Sigmoid colon (tissue), 7 donors: ENCODE results near the gene IRAK1. TPM values are rescaled to one million over a fixed set of nuclear protein-coding genes. Genes with fewer than 3 reads are reported as not detected.

Experiments
- DNase-seq: peaks from one replicate; pipeline ENCODE4 v3.0.0-alpha.2; 2019
- H3K27ac ChIP-seq, 4 donors: fragments of 200-600 bp; sonication (generic); one replicate each; pipeline ENCODE4 v1.5.1; 2016 to 2019; ENCODE audit warnings: mild to moderate bottlenecking in 1 of 4
- H3K27me3 ChIP-seq, 3 donors: fragments of 200-600 bp; sonication (generic); one replicate each; pipeline ENCODE4 v1.5.1; 2019; ENCODE audit warnings: mild to moderate bottlenecking in 1 of 3
- H3K36me3 ChIP-seq, 4 donors: fragments of 200-600 bp; sonication (generic); one replicate each; pipeline ENCODE4 v1.5.1; 2016 to 2019
- H3K4me1 ChIP-seq, 4 donors: fragments of 200-600 bp; sonication (generic); one replicate each; pipeline ENCODE4 v1.5.1; 2017 to 2019
- H3K4me3 ChIP-seq, 4 donors: fragments of 200-600 bp; sonication (generic); one replicate each; pipeline ENCODE4 v1.5.1; 2017 to 2019; ENCODE audit warnings: mild to moderate bottlenecking in 2 of 4, moderate library complexity in 1 of 4
- H3K9me3 ChIP-seq, 4 donors: fragments of 200-600 bp in 3 of 4; sonication (generic) in 3 of 4; one replicate each; pipeline versions ENCODE4 v1.5.1 to v1.6.1; 2013 to 2019
- EP300 ChIP-seq, 4 donors: sonication (generic); formaldehyde crosslinking; IDR thresholded peaks; one replicate each; pipeline ENCODE4 v1.6.1; 2017; ENCODE audit warnings: antibody characterized with exemption in 4 of 4
- POLR2A ChIP-seq, 2 donors: fragments of 450-650 bp; IDR thresholded peaks; one replicate each; pipeline ENCODE4 v1.6.1; 2016; ENCODE audit warnings: antibody characterized with exemption in 2 of 2, mild to moderate bottlenecking in 2 of 2, moderate library complexity in 2 of 2
- POLR2AphosphoS5 ChIP-seq, 4 donors: sonication (generic); formaldehyde crosslinking; IDR thresholded peaks; one replicate each; pipeline ENCODE4 v1.6.1; 2017; ENCODE audit warnings: antibody characterized with exemption in 4 of 4
- WGBS, 2 donors: extraction: QIAGEN DNeasy Blood & Tissue Kit; methylation state at CpG; one replicate each; pipeline ENCODE4 v1.1.7; 2013; 5-methylcytosine and 5-hydroxymethylcytosine counted together
- intact Hi-C: fragments of 100-400 bp; cut with DNase I; formaldehyde crosslinking; loops from one replicate; pipeline ENCODE4 v1.15.1; 2023
- polyA plus RNA-seq, 3 donors: library from polyadenylated mRNA; stranded (reverse); fragments of 200-250 nt; gene quantifications; one replicate each; pipeline ENCODE4 v1.2.3, GENCODE V29; 2013
- total RNA-seq, 4 donors: library from RNA; depleted of rRNA; stranded (reverse); fragments of >200 nt; gene quantifications; one replicate each; pipeline ENCODE4 v1.1.0, GENCODE V29; 2016
- TF ChIP-seq, protein P1 (sequence below), 4 experiments: fragments of 450-650 bp in 3 of 4; fragments of 200-600 bp in 1 of 4; IDR thresholded peaks; one replicate each; pipeline ENCODE4 v1.5.1; 2016 to 2019; ENCODE audit warnings: antibody characterized with exemption in 4 of 4, mild to moderate bottlenecking in 3 of 4, moderate library complexity in 2 of 4
- donor health status: healthy with polysubstance abuse.
- donor health status: Bipolar disorder and iron deficiency.
- donor health status: healthy.

IRAK1 gene
- total and polyA plus RNA-seq, 7 donors: 26.8 to 103 (median 41.7) TPM

DNA sequence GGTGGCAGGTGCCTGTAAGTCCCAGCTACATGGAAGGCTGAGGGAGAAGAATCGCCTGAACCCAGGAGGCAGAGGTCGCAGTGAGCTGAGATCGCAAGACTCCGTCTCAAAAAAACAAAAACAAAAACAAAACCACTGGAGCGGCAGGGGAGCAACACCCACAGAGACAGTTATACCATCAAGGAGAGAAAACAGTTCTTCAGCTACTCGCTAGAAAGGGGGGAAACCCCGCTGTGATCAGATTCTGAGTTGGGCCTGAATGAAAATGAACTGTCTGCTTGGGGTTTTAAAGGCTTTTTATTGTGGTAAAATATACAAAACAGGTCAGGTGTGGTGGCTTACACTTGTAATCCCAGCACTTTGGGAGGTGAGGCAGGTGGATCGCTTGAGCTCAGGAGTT, 16.8 kb upstream of the IRAK1 start:
- peaks cover 0 to 38% (median 27%) of the 10 kb centered on the region in 4 donors for H3K4me1 ChIP-seq

DNA sequence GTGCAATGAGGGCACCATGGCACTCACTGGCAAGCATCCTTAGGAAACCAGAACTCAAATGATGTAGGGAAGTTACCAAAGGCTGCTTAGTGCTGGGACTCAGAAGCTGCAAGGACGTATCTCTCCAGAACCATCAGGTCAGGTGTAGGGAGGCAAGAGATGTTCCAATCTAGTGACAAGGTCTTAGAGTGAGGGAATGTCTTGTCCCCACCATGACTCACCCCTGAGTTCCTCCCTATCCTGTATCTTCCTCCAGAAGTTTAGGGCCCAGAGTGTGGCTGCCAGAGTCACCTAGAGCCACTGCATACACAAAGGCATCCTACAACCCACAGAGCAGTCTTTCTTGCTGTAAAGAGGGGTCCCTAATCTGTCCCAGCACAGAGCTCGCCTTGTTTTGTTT, 14.1 kb upstream of the IRAK1 start:
- Histone ChIP-seq H3K27ac (no peak overlapping the region), H3K4me3 (no peak overlapping the region), H3K9me3 (no peaks in the 10 kb centered on the region), H3K36me3 (peaks cover 0 to 35% (median 11%) of the 10 kb centered on the region in 4 donors), H3K27me3 (no peaks in the 10 kb centered on the region), H3K4me1 (peaks cover 0 to 13% (median 9%) of the 10 kb centered on the region in 4 donors)
- no peak for TF ChIP-seq POLR2AphosphoS5 (IDR thresholded peaks at IDR 0.05)
- TF ChIP-seq, protein P1, sequence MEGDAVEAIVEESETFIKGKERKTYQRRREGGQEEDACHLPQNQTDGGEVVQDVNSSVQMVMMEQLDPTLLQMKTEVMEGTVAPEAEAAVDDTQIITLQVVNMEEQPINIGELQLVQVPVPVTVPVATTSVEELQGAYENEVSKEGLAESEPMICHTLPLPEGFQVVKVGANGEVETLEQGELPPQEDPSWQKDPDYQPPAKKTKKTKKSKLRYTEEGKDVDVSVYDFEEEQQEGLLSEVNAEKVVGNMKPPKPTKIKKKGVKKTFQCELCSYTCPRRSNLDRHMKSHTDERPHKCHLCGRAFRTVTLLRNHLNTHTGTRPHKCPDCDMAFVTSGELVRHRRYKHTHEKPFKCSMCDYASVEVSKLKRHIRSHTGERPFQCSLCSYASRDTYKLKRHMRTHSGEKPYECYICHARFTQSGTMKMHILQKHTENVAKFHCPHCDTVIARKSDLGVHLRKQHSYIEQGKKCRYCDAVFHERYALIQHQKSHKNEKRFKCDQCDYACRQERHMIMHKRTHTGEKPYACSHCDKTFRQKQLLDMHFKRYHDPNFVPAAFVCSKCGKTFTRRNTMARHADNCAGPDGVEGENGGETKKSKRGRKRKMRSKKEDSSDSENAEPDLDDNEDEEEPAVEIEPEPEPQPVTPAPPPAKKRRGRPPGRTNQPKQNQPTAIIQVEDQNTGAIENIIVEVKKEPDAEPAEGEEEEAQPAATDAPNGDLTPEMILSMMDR (IDR thresholded peaks at IDR 0.05): no peak
- TF ChIP-seq POLR2A (IDR thresholded peaks at IDR 0.05): no peak
- TF ChIP-seq EP300 (IDR thresholded peaks at IDR 0.05): no peak
- intact Hi-C loops: no loop called here
- 93 to 94% methylated on average over 2 of the region's 2 CpGs for WGBS, 2 donors
- DNase-seq: no peak

More for the DNA sequence above, 16.8 kb upstream of the IRAK1 start:
- no peak for DNase-seq
- no peak for TF ChIP-seq EP300 (IDR thresholded peaks at IDR 0.05)
- TF ChIP-seq, protein P1 (IDR thresholded peaks at IDR 0.05): no peak
- TF ChIP-seq POLR2AphosphoS5 (IDR thresholded peaks at IDR 0.05): no peak
- no peak for TF ChIP-seq POLR2A (IDR thresholded peaks at IDR 0.05)
- peaks cover 0 to 8% (median 0%) of the 10 kb centered on the region in 4 donors for H3K36me3 ChIP-seq
- no peak overlapping the region for H3K4me3 ChIP-seq
- H3K27me3 ChIP-seq: no peaks in the 10 kb centered on the region
- H3K27ac ChIP-seq: no peak overlapping the region
- intact Hi-C loops: no loop called here
- 72 to 90% methylated on average over 8 of the region's 8 CpGs for WGBS, 2 donors
- H3K9me3 ChIP-seq: no peaks in the 10 kb centered on the region

DNA sequence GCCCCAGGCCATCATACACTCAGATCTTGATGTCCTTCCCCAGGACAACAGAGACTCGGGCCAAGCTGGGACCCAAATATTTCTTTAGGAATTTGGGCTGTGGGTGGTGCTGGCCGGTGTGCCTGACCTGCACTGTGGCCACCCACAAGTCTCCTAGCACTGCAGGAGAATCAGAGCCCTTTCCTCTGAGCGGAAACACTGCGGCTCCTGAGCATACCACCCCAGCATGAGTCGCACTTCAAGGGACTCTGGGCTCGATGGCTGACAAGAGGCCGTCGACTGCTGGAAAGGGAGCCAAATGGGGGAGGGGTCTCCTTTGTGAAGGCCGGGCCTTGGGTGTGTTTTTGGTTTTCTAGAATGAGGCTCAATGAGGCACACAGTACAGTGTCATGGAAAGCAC, 13.0 kb upstream of the IRAK1 start:
- intact Hi-C loops: no loop called here
- WGBS, 2 donors: 87 to 89% methylated on average over 9 of the region's 9 CpGs
- no peak overlapping the region for H3K27ac ChIP-seq

DNA sequence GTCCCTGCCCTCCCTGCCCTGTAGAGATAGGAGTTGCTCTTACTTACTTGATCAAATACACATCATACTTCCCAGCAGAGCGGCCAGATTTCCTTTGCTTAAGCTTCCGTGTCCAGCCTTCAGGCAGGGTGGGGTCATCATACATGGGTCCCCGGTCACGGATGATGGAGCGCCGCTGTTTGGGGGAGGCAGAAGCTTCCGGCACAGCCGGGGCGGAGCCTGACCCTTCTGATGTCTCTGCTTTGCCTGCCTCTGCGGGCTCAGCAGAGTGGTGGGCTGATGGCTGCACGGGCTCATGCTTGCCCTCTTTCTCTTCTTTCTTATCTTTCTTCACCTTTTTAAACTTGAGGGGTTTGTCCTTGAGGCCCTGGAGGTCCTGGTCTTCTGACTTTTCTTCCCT, 12.5 kb upstream of the IRAK1 start:
- H3K27me3 ChIP-seq: no peaks in the 10 kb centered on the region
- TF ChIP-seq POLR2AphosphoS5 (IDR thresholded peaks at IDR 0.05) (no peak), POLR2A (IDR thresholded peaks at IDR 0.05) (no peak), EP300 (IDR thresholded peaks at IDR 0.05) (no peak)
- TF ChIP-seq, protein P1 (IDR thresholded peaks at IDR 0.05): no peak
- no peak for DNase-seq
- no peak overlapping the region for H3K27ac ChIP-seq
- no peaks in the 10 kb centered on the region for H3K9me3 ChIP-seq
- H3K4me1 ChIP-seq: peaks cover 0 to 13% (median 9%) of the 10 kb centered on the region in 4 donors
- intact Hi-C loops: no loop called here
- peaks cover 0 to 40% (median 11%) of the 10 kb centered on the region in 4 donors for H3K36me3 ChIP-seq
- no peak overlapping the region for H3K4me3 ChIP-seq
- WGBS, 2 donors: 95 to 96% methylated on average over 11 of the region's 11 CpGs

More for the DNA sequence above, 13.0 kb upstream of the IRAK1 start:
- peaks cover 0 to 40% (median 11%) of the 10 kb centered on the region in 4 donors for H3K36me3 ChIP-seq
- DNase-seq: no peak
- no peak overlapping the region for H3K4me3 ChIP-seq
- peaks cover 0 to 13% (median 9%) of the 10 kb centered on the region in 4 donors for H3K4me1 ChIP-seq
- no peak for TF ChIP-seq EP300 (IDR thresholded peaks at IDR 0.05)
- no peak for TF ChIP-seq POLR2AphosphoS5 (IDR thresholded peaks at IDR 0.05)
- TF ChIP-seq, protein P1 (IDR thresholded peaks at IDR 0.05): no peak
- TF ChIP-seq POLR2A (IDR thresholded peaks at IDR 0.05): no peak
- H3K9me3 ChIP-seq: no peaks in the 10 kb centered on the region
- H3K27me3 ChIP-seq: no peaks in the 10 kb centered on the region
